ENCODE results near the gene KCNC1.

DNA sequence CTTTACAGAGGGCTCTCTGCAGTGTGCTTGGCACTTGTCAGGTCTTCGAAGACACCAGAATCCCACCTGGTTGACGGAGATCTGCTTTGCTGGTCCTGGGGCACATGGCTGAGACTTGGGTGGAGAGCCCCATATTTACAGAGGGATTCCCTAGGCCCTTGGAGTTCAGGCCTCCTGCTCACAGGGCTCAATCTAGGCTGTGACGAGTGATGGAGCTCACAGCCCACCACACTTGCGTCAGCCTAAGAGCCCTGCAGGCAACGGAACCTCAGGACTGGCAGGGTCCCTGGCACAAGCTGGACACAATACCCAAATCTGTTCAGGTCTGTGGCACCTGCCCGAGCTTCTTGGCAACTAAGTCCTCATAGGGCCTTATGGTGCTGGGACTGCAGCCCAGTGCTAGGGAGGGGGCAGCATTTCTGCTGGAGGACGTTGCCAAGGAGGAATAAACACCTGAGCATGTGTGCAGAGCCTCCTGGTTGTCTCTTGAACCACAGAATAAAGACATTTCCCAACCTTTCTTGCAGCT lies 59.1 kb downstream of the KCNC1 start:
- TF ChIP-seq SIN3A (IDR thresholded peaks at IDR 0.05; ENCODE audit: borderline replicate concordance, low read depth, low read length) (no peak), POLR2AphosphoS5 (IDR thresholded peaks at IDR 0.05; ENCODE audit: low read depth, low read length) (no peak), RAD21 (IDR thresholded peaks at IDR 0.05; ENCODE audit: low read length) (no peak), TCF12 (IDR thresholded peaks at IDR 0.05) (no peak), USF2 (IDR thresholded peaks at IDR 0.05; ENCODE audit: borderline replicate concordance, low read depth, low read length) (no peak), NRF1 (IDR thresholded peaks at IDR 0.05; ENCODE audit: low read depth, low read length) (no peak), YY1 (IDR thresholded peaks at IDR 0.05; ENCODE audit: low read depth) (no peak), JUND (IDR thresholded peaks at IDR 0.05) (no peak), TAF1 (IDR thresholded peaks at IDR 0.05; ENCODE audit: borderline replicate concordance, low read depth, low read length) (no peak), GABPA (IDR thresholded peaks at IDR 0.05; ENCODE audit: low read depth) (no peak)
- TF ChIP-seq, protein P1, sequence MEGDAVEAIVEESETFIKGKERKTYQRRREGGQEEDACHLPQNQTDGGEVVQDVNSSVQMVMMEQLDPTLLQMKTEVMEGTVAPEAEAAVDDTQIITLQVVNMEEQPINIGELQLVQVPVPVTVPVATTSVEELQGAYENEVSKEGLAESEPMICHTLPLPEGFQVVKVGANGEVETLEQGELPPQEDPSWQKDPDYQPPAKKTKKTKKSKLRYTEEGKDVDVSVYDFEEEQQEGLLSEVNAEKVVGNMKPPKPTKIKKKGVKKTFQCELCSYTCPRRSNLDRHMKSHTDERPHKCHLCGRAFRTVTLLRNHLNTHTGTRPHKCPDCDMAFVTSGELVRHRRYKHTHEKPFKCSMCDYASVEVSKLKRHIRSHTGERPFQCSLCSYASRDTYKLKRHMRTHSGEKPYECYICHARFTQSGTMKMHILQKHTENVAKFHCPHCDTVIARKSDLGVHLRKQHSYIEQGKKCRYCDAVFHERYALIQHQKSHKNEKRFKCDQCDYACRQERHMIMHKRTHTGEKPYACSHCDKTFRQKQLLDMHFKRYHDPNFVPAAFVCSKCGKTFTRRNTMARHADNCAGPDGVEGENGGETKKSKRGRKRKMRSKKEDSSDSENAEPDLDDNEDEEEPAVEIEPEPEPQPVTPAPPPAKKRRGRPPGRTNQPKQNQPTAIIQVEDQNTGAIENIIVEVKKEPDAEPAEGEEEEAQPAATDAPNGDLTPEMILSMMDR (IDR thresholded peaks at IDR 0.05), result no peak
- TF ChIP-seq, protein P2, sequence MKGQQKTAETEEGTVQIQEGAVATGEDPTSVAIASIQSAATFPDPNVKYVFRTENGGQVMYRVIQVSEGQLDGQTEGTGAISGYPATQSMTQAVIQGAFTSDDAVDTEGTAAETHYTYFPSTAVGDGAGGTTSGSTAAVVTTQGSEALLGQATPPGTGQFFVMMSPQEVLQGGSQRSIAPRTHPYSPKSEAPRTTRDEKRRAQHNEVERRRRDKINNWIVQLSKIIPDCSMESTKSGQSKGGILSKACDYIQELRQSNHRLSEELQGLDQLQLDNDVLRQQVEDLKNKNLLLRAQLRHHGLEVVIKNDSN (IDR thresholded peaks at IDR 0.05; ENCODE audit: borderline replicate concordance, low read depth), result no peak

Measured in SK-N-SH (cell line).